Neural cell (in vitro differentiated cells): ENCODE measurements around the gene UBA5. TPM values are rescaled to one million over a fixed set of nuclear protein-coding genes. Genes with fewer than 3 reads are reported as not detected.

Source experiments
- H2AFZ ChIP-seq: fragments of 200-600, 300-800 bp; sonication (generic), shearing (Covaris generic); 2 replicates; pipeline ENCODE4 v1.6.0; 2014; ENCODE audit warnings: low read depth, mild to moderate bottlenecking, antibody characterized with exemption, low read length, moderate library complexity
- H3F3A ChIP-seq: fragments of 200-600 bp; shearing (Covaris generic); 2 replicates; pipeline ENCODE4 v1.6.1; 2016; ENCODE audit warnings: mild to moderate bottlenecking, moderate library complexity, mixed read lengths, antibody characterized with exemption, low read length; ENCODE audit not compliant: insufficient read depth, poor library complexity, severe bottlenecking
- H3K27ac ChIP-seq: fragments of 200-600, 300-800 bp; sonication (generic), shearing (Covaris generic); 2 replicates; pipeline ENCODE4 v1.5.1; 2014; ENCODE audit warnings: mild to moderate bottlenecking, low read length, moderate library complexity
- H3K27me3 ChIP-seq: fragments of 300-800, 200-600 bp; sonication (generic), shearing (Covaris generic); 2 replicates; pipeline ENCODE4 v1.6.0; 2014; ENCODE audit warnings: mild to moderate bottlenecking, low read depth, low read length, moderate library complexity; ENCODE audit not compliant: insufficient read depth
- H3K36me3 ChIP-seq: fragments of 300-800, 200-600 bp; sonication (generic), shearing (Covaris generic); 2 replicates; pipeline ENCODE4 v1.5.1; 2014; ENCODE audit warnings: mild to moderate bottlenecking, antibody characterized with exemption, low read length, moderate library complexity; ENCODE audit not compliant: insufficient read depth
- H3K4me2 ChIP-seq: fragments of 300-800, 200-600 bp; sonication (generic), shearing (Covaris generic); 2 replicates; pipeline ENCODE4 v1.6.0; 2014; ENCODE audit warnings: mild to moderate bottlenecking, low read length
- H3K4me3 ChIP-seq: fragments of 300-800, 200-600 bp; sonication (generic), shearing (Covaris generic); 2 replicates; pipeline ENCODE4 v1.5.1; 2014; ENCODE audit warnings: mild to moderate bottlenecking, low read length, moderate library complexity
- H3K79me2 ChIP-seq: fragments of 200-600 bp; shearing (Covaris generic); replicated peaks from 2 replicates; pipeline ENCODE4 v1.6.0; 2014; ENCODE audit warnings: mild to moderate bottlenecking, low read length, moderate library complexity; ENCODE audit not compliant: insufficient read depth
- H3K9ac ChIP-seq: fragments of 300-800, 200-600 bp; sonication (generic), shearing (Covaris generic); 2 replicates; pipeline ENCODE4 v1.6.1; 2016; ENCODE audit warnings: mild to moderate bottlenecking, low read length, mixed read lengths
- H3K9me2 ChIP-seq: fragments of 200-600 bp; shearing (Covaris generic); 2 replicates; pipeline ENCODE4 v1.6.1; 2016; ENCODE audit warnings: mild to moderate bottlenecking, low read length, mixed read lengths; ENCODE audit not compliant: insufficient read depth
- H3K9me3 ChIP-seq: fragments of 200-600, 300-800 bp; sonication (generic), shearing (Covaris generic); 2 replicates; pipeline ENCODE4 v1.6.1; 2016; ENCODE audit warnings: mild to moderate bottlenecking, mixed run types, low read length, moderate library complexity, mixed read lengths
- H4K20me1 ChIP-seq: fragments of 200-600 bp; shearing (Covaris generic); 2 replicates; pipeline ENCODE4 v1.6.1; 2016; ENCODE audit warnings: mild to moderate bottlenecking, mixed run types; ENCODE audit not compliant: insufficient read depth
- CTCF ChIP-seq: fragments of 450-650 bp; IDR thresholded peaks from 2 replicates; pipeline ENCODE4 v1.5.1; 2014; ENCODE audit warnings: antibody characterized with exemption, mild to moderate bottlenecking, moderate library complexity; ENCODE audit not compliant: poor library complexity, severe bottlenecking
- EP300 ChIP-seq: fragments of 450-650 bp; conservative IDR thresholded peaks from 2 replicates; pipeline ENCODE4 v1.6.1; 2014; ENCODE audit warnings: antibody characterized with exemption, mild to moderate bottlenecking, moderate library complexity; ENCODE audit not compliant: poor library complexity, severe bottlenecking
- EZH2 ChIP-seq: fragments of 200-600, 300-800 bp; shearing (Covaris generic), sonication (generic); IDR thresholded peaks from 2 replicates; pipeline ENCODE4 v1.6.1; 2014; ENCODE audit warnings: antibody characterized with exemption, low read length, borderline replicate concordance, mild to moderate bottlenecking; ENCODE audit not compliant: insufficient read depth, poor library complexity, severe bottlenecking
- MXI1 ChIP-seq: fragments of 450-650 bp; conservative IDR thresholded peaks from 2 replicates; pipeline ENCODE4 v1.6.1; 2014; ENCODE audit warnings: antibody characterized with exemption, mild to moderate bottlenecking; ENCODE audit not compliant: poor library complexity, severe bottlenecking
- POLR2AphosphoS5 ChIP-seq: IDR thresholded peaks from 2 replicates; pipeline ENCODE4 v1.6.1; 2012
- RAD21 ChIP-seq: fragments of 450-650 bp; conservative IDR thresholded peaks from 2 replicates; pipeline ENCODE4 v1.6.1; 2014; ENCODE audit warnings: antibody characterized with exemption, mild to moderate bottlenecking, moderate library complexity
- REST ChIP-seq: IDR thresholded peaks from 2 replicates; pipeline ENCODE4 v1.6.1; 2012; ENCODE audit warnings: borderline replicate concordance
- SMC3 ChIP-seq: fragments of 450-650 bp; conservative IDR thresholded peaks from 2 replicates; pipeline ENCODE4 v1.6.1; 2014; ENCODE audit warnings: antibody characterized with exemption, mild to moderate bottlenecking, moderate library complexity; ENCODE audit not compliant: poor library complexity
- TAF1 ChIP-seq: IDR thresholded peaks from 2 replicates; pipeline ENCODE4 v1.6.1; 2012; ENCODE audit warnings: low read depth
- polyA plus RNA-seq: library from polyadenylated mRNA; depleted of rRNA; stranded (reverse); fragments of >200 nt; gene quantifications from 2 replicates; pipeline ENCODE4 v1.2.3, GENCODE V29; 2014

UBA5 gene
- polyA plus RNA-seq, 1 donor from 2014 or later: 77.8 TPM

- H4K20me1 ChIP-seq: no peaks in the 10 kb centered on the region
- no peaks in the 10 kb centered on the region for H3K9me2 ChIP-seq
- H3K79me2 ChIP-seq: peaks cover 33% of the 10 kb centered on the region
- no peaks in the 10 kb centered on the region for H3K9me3 ChIP-seq
- H2AFZ ChIP-seq: peak overlapping the region; percentile 91
- peak overlapping the region; percentile 88 for H3K9ac ChIP-seq
- peak overlapping the region; percentile 23 for H3K4me2 ChIP-seq
- TF ChIP-seq POLR2AphosphoS5 (no peak), EP300 (no peak), CTCF (no peak), SMC3 (no peak), EZH2 (no peak), MXI1 (no peak), RAD21 (no peak), REST (no peak), TAF1 (no peak)
- no peaks in the 10 kb centered on the region for H3K36me3 ChIP-seq
- H3F3A ChIP-seq: no peaks in the 10 kb centered on the region
- peak overlapping the region; percentile 90 for H3K4me3 ChIP-seq
- H3K27me3 ChIP-seq: no peaks in the 10 kb centered on the region
- no peak overlapping the region for H3K27ac ChIP-seq
Measured at GRCh38 chr3:132659000-132659364, 1.1 kb upstream of the UBA5 start.

GRCh38 chr3:132659365-132660051 is 621 bp upstream of the UBA5 start, which contains the start of gene ACAD11:
Gene ACAD11 (minus strand): TSS chr3:132659809. CDS start chr3:132659751, 58 bp downstream.
- peaks cover 33% of the 10 kb centered on the region for H3K79me2 ChIP-seq
- peak within 1 kb of the TSS; percentile 88 for H3K9ac ChIP-seq
- H3F3A ChIP-seq: no peaks in the 10 kb centered on the region
- no peak for TF ChIP-seq REST
- no peak for TF ChIP-seq EZH2
- no peak for TF ChIP-seq TAF1
- TF ChIP-seq SMC3: peak; percentile 18
- TF ChIP-seq EP300: no peak
- TF ChIP-seq POLR2AphosphoS5: no peak
- TF ChIP-seq MXI1: no peak
- peak; percentile 35 for TF ChIP-seq RAD21
- TF ChIP-seq CTCF: peak; percentile 68
- no peaks in the 10 kb centered on the region for H3K36me3 ChIP-seq
- no peaks in the 10 kb centered on the region for H3K27me3 ChIP-seq
- H3K4me2 ChIP-seq: peak within 1 kb of the TSS; percentile 23
- H4K20me1 ChIP-seq: no peaks in the 10 kb centered on the region
- no peaks in the 10 kb centered on the region for H3K9me3 ChIP-seq
- H2AFZ ChIP-seq: peak within 1 kb of the TSS; percentile 91
- H3K4me3 ChIP-seq: peak within 1 kb of the TSS; percentile 90
- peak within 1 kb of the TSS; percentile 77 for H3K27ac ChIP-seq
- no peaks in the 10 kb centered on the region for H3K9me2 ChIP-seq
